GM18519 (cell line): ENCODE results near the gene UXS1.

Experiments
- ATAC-seq: cut with Tn5 transposase; IDR thresholded peaks from one replicate; pipeline ENCODE4 v1.9.1; 2021; ENCODE audit warnings: mild to moderate bottlenecking, moderate library complexity; ENCODE audit not compliant: unreplicated experiment, low FRiP score

The UXS1 gene

GRCh38 chr2:106090916-106091618, 103.0 kb downstream of the UXS1 start:
- ATAC-seq = no peak

DNA sequence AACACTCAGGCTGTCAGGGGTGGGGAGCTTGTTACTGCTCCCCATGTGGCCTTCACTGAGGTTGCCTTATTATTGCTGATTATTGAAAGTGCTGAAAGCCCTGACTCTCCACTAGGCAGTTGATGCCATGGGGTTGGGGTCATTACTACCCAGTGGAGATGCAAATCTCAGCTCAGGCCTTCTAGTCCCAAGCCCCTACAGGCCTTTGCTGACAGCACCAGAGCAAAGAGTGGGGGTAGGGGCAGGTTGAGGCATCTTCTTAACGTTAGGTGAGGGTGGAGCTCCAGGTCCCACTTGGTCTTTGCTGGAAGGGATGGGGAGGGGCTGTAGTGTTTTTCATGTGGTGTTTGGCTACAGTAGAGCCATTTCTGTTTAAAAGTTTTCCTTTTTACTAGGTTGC, 104.5 kb downstream of the UXS1 start:
- no peak for ATAC-seq

GRCh38 chr2:106085181-106085940, 108.7 kb downstream of the UXS1 start:
- ATAC-seq = no peak

DNA sequence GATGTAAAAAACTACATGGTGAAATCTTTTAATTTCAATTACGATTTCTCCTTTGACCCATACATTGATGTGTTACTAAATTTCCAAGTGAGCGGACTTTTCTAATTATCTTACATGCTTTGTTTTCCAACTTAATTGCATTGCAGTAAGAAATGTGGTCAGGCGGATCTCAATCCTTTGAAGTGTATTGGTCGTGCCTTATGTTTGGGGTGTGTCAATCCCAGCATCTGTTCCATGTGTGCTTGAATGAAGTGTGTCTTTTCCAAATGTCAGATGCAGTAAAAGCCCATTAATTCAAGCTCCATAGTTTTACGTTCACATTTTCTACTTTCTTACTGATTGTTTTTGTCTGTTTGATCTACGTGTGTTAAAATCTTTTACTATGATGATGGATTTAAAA, 113.1 kb downstream of the UXS1 start:
- ATAC-seq = no peak

GRCh38 chr2:106078096-106078495, 116.0 kb downstream of the UXS1 start:
- no peak for ATAC-seq

DNA sequence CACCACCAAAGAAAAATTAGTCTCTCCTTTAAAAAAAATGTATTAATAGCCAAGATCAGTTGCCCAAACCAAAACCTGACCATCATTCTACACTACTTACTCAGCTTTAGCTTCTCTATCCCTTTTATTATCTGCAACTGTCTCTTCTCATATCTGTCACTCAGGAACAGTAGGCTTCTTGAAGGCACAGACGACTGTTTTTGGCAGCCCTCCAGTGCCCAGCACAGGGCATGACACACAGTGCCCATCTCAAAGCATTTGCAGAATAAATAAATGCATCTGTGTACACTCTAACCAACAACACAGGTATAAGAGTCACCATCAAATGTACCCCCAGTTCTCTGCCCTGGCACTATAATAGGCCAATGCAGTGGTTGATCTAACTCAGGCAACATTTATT, 117.2 kb downstream of the UXS1 start:
- no peak for ATAC-seq

DNA sequence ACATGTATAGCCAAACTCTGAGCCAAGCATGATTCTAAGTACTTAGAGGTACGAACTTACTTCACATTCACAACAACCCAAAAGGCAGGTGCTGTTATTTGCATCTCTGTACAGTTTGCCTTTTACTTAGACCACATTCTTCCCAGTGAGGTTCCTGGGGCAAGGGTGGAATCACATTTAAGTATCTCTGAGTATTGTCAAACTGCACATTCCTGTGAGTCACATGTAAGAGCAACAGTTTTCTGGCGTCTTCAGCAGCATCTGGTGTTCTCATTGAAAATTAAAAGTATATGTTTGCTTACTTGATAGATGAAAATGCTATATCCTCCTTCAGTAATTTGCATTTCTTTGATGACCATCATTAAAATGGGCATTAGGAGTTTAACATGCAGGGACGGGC, 119.1 kb downstream of the UXS1 start:
- ATAC-seq = no peak

- no peak for ATAC-seq
These were observed 120.3 kb downstream of the UXS1 start for GRCh38 chr2:106073678-106074406.

DNA sequence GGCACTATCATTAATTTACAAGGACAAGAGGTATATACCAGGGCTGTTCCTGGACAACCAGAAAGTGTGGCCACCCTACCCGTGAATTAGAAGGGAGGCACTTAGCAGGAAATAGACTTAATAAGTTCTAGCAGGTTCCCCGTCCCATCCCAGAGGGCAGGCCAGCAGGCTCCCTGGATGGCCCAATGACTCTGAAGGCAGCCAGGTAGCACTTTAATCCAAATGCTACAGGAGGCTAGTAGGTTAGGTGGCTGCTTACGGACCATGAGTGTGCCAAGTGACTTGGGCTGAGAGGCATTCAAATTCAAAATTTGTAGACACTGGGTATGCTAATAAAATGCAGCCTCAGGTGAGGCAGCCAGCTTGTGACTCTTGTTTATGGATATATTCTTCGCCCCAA, 123.9 kb downstream of the UXS1 start:
- no peak for ATAC-seq

DNA sequence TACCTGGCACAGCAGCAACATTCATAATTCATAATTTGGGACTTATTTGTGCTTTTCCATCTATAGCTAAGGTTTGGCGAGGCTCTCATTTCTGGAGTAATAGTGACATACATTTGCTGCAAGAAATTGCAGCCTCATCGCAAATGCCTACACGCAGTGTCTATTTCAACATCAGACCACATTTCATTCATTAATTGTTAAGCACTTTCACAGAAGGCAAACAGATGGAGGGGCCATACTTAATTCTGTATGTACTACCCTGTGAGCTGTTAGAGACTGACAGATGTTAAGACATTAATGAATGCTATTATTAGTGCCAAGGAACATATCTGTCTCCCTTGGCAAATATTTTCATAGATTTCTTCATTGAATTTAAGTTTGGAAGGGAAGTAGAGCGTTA, 125.7 kb downstream of the UXS1 start:
- no peak for ATAC-seq

DNA sequence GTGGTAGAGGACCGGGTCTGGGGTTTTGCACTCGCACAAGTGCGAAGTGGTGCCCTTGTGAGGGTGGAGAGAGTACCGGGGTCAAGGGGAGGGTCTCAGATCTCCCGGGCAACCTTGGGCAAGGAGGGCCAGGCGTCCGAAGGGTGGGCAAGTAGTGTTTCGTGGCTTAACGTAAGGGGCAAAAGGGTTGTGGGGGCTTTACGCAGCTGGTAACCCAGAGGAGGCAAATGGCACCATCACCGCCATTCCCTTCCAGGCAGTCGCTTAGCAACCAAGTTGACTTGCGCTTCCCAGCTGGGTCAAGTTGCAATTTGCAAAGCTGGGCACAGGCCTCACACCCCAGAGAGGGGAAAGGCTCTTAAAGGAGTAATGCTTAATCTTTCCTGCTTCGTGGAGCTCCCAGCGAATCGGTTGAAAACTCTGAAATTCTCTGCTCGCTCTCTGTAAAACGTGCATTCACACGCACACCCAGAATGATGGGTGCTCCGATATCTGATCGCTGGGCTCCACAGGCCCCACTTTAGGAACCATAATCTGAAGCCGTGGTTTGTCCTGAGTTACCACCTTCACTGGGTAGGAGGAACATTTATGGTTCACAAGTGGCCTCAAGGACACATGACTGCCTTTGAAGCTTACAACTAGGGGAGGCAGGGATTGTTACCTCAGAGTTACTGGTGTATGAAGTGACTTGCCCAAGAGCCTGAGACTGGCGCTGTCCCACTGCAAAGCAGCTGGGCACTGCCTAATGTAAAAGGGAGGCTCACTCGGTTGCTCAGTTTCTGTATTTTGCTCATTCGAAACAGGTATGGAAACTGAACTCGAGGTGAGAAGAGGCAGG, 127.9 kb downstream of the UXS1 start:
- no peak for ATAC-seq

GRCh38 chr2:106065268-106065982, 128.7 kb downstream of the UXS1 start:
- ATAC-seq = no peak

- no peak for ATAC-seq
These were observed 130.9 kb downstream of the UXS1 start for GRCh38 chr2:106063181-106063580.

- ATAC-seq = no peak
These were observed 131.5 kb downstream of the UXS1 start for GRCh38 chr2:106062627-106063026.

- ATAC-seq = no peak
These were observed 132.3 kb downstream of the UXS1 start for GRCh38 chr2:106061611-106062349.

- ATAC-seq = no peak
These were observed 134.6 kb downstream of the UXS1 start for GRCh38 chr2:106059416-106060065.

GRCh38 chr2:106058469-106059137, 135.5 kb downstream of the UXS1 start:
- no peak for ATAC-seq

DNA sequence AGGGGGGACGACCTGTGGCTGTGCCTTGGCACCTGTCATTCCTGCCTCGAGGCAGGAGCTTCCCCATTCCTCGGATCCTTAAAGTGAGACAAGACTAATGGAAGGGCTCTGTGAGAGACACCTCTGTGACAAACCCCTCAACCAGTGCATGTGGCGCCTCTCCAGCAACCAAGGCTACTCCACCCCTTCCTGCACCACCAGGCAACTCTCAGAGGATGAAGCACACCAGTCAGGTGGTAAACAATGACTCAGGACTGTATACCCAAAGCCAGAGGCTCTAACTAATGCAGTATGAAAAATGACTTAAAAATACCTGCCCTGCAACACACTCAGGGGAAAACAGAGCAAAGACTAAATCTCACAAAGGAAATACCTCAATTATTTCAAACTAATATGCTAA, 136.9 kb downstream of the UXS1 start:
- ATAC-seq = no peak
